ENCODE results near the gene OR9Q1. TPM values are rescaled to one million over a fixed set of nuclear protein-coding genes. Genes with fewer than 3 reads are reported as not detected.
"Not testable (repeated sequence)": the region's sequence is repeated elsewhere in the genome, so short reads cannot be mapped to it uniquely, and the experiment has no call there.

OR9Q1 gene
- total RNA-seq, 1 experiment from 2014 or later = not detected

DNA sequence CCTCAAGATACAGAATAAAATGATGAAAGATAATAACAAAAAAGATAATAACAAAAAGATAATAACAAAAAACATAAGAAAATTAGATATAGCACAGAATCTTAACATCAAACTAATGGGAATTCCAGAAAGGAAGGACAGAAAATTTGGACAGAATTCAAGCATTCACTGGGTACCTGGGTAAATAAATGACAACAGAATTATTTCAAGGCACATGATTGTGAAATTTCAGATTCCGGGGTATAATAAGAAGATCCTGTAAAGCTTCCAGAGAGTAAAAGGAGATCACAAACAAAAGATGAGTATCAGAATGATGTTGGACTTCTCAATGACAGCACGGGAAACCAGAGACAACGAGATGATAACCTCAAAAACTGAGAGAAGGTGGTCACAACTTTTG is 42.1 kb upstream of the OR9Q1 start:
- Histone ChIP-seq H3K4me2 (ENCODE audit: low read depth, low read length, poor library complexity, severe bottlenecking) (no peak overlapping the region), H3K36me3 (ENCODE audit: insufficient read depth, low read length) (no peaks in the 10 kb centered on the region), H3K9ac (ENCODE audit: low read length) (no peak overlapping the region), H4K20me1 (ENCODE audit: insufficient read depth, low read depth, low read length) (no peaks in the 10 kb centered on the region), H2AFZ (ENCODE audit: low read length) (no peak overlapping the region), H3K9me2 (replicated peaks; ENCODE audit: insufficient read depth, low read length) (no peaks in the 10 kb centered on the region), H3K9me3 (ENCODE audit: low read length) (no peaks in the 10 kb centered on the region), H3K4me1 (ENCODE audit: low read length) (no peaks in the 10 kb centered on the region), H3K4me3 (ENCODE audit: low read length) (no peak overlapping the region), H3K27me3 (ENCODE audit: low read length) (no peaks in the 10 kb centered on the region), H3K27ac (ENCODE audit: low read length) (no peak overlapping the region), H3K79me2 (ENCODE audit: low read length) (no peaks in the 10 kb centered on the region)
- DNase-seq = no peak

DNA sequence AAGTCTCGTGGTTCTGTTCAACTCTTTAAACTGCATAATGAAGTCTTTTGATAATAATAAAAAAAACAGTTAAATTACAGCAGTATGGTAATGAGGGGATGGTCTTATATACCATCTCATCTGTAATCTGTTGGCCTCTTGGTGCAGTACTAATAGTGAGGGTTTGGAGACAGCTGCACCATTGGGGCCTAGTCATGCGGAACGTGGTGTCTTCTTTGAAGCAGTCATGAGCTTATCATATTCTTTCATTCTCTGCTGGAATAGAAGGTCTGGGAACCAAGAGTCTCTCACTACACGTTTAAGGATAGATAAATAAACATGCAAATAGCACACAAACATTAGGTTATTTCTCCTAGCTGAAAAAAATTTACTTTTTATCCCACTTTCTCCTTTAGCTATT is 40.9 kb upstream of the OR9Q1 start:
- no peak overlapping the region for H3K4me3 ChIP-seq (ENCODE audit: low read length)
- no peak overlapping the region for H3K4me2 ChIP-seq (ENCODE audit: low read depth, low read length, poor library complexity, severe bottlenecking)
- no peaks in the 10 kb centered on the region for H3K9me3 ChIP-seq (ENCODE audit: low read length)
- H3K9me2 ChIP-seq (replicated peaks; ENCODE audit: insufficient read depth, low read length) = no peaks in the 10 kb centered on the region
- H4K20me1 ChIP-seq (ENCODE audit: insufficient read depth, low read depth, low read length) = no peaks in the 10 kb centered on the region
- no peaks in the 10 kb centered on the region for H3K4me1 ChIP-seq (ENCODE audit: low read length)
- DNase-seq = no peak
- no peaks in the 10 kb centered on the region for H3K27me3 ChIP-seq (ENCODE audit: low read length)
- no peaks in the 10 kb centered on the region for H3K79me2 ChIP-seq (ENCODE audit: low read length)
- H3K27ac ChIP-seq (ENCODE audit: low read length) = no peak overlapping the region
- H3K36me3 ChIP-seq (ENCODE audit: insufficient read depth, low read length) = no peaks in the 10 kb centered on the region
- no peak overlapping the region for H2AFZ ChIP-seq (ENCODE audit: low read length)
- H3K9ac ChIP-seq (ENCODE audit: low read length) = no peak overlapping the region

DNA sequence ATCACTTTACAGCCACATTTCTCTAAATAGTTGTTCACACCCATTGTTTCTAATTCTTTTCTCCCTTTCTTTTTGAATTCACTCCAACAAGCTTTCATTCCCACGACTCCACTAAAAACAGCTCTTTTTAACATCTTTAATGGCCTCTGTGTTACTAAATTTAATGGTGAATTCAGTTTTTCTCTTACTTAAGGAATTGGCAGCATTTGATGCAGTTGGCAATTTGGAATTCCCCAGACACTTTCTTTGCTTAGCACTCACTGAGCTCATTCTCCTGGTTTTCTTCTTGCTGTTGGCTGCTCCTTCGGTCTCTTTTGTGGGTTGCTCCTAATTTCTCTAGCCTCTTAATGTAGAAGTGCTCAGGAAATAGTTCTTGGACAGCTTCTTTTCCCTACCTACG is 40.5 kb upstream of the OR9Q1 start:
- DNase-seq = no peak
- H3K4me2 ChIP-seq (ENCODE audit: low read depth, low read length, poor library complexity, severe bottlenecking) = no peak overlapping the region
- H4K20me1 ChIP-seq (ENCODE audit: insufficient read depth, low read depth, low read length) = no peaks in the 10 kb centered on the region
- no peak overlapping the region for H3K27ac ChIP-seq (ENCODE audit: low read length)
- H3K79me2 ChIP-seq (ENCODE audit: low read length) = no peaks in the 10 kb centered on the region
- no peaks in the 10 kb centered on the region for H3K9me3 ChIP-seq (ENCODE audit: low read length)
- no peak overlapping the region for H3K9ac ChIP-seq (ENCODE audit: low read length)
- H2AFZ ChIP-seq (ENCODE audit: low read length) = no peak overlapping the region
- H3K36me3 ChIP-seq (ENCODE audit: insufficient read depth, low read length) = no peaks in the 10 kb centered on the region
- H3K4me1 ChIP-seq (ENCODE audit: low read length) = no peaks in the 10 kb centered on the region
- no peaks in the 10 kb centered on the region for H3K27me3 ChIP-seq (ENCODE audit: low read length)
- H3K4me3 ChIP-seq (ENCODE audit: low read length) = no peak overlapping the region
- no peaks in the 10 kb centered on the region for H3K9me2 ChIP-seq (replicated peaks; ENCODE audit: insufficient read depth, low read length)

DNA sequence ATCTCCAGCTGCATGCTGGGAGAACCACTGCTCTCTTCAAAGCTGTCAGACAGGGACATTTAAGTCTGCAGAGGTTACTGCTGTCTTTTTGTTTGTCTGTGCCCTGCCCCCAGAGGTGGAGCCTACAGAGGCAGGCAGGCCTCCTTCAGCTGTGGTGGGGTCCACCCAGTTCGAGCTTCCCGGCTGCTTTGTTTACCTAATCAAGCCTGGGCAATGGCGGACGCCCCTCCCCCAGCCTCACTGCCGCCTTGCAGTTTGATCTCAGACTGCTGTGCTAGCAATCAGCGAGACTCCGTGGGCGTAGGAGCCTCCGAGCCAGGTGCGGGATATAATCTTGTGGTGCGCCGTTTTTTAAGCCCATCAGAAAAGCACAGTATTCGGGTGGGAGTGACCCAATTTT is 24.2 kb upstream of the OR9Q1 start:
- not testable (repeated sequence) for H3K4me2 ChIP-seq (ENCODE audit: low read depth, low read length, poor library complexity, severe bottlenecking); H3K9ac ChIP-seq (ENCODE audit: low read length); H3K36me3 ChIP-seq (ENCODE audit: insufficient read depth, low read length); H4K20me1 ChIP-seq (ENCODE audit: insufficient read depth, low read depth, low read length); DNase-seq; H3K4me3 ChIP-seq (ENCODE audit: low read length); H2AFZ ChIP-seq (ENCODE audit: low read length); H3K9me2 ChIP-seq (replicated peaks; ENCODE audit: insufficient read depth, low read length); H3K27me3 ChIP-seq (ENCODE audit: low read length); H3K4me1 ChIP-seq (ENCODE audit: low read length); H3K27ac ChIP-seq (ENCODE audit: low read length); H3K9me3 ChIP-seq (ENCODE audit: low read length); H3K79me2 ChIP-seq (ENCODE audit: low read length)

DNA sequence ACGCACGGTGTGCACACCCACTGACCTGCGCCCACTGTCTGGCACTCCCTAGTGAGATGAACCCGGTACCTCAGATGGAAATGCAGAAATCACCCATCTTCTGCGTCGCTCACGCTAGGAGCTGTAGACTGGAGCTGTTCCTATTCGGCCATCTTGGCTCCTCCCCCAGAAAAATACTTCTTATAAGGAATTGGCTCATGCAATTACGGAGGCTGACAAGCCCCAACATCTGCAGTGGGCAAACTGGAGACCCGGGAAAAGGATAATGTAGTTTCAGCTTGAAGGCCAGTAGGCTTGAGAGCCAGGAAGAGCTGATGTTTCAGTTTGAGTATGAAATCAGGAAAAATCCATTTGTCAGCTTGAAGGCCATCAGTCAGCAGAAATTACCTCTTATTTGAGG is 23.7 kb upstream of the OR9Q1 start:
- not testable (repeated sequence) for H3K4me3 ChIP-seq (ENCODE audit: low read length); H3K9ac ChIP-seq (ENCODE audit: low read length); H3K9me3 ChIP-seq (ENCODE audit: low read length); H3K4me2 ChIP-seq (ENCODE audit: low read depth, low read length, poor library complexity, severe bottlenecking); H3K36me3 ChIP-seq (ENCODE audit: insufficient read depth, low read length); H3K27ac ChIP-seq (ENCODE audit: low read length); H3K79me2 ChIP-seq (ENCODE audit: low read length); H2AFZ ChIP-seq (ENCODE audit: low read length); H3K27me3 ChIP-seq (ENCODE audit: low read length); H3K4me1 ChIP-seq (ENCODE audit: low read length); H4K20me1 ChIP-seq (ENCODE audit: insufficient read depth, low read depth, low read length); DNase-seq; H3K9me2 ChIP-seq (replicated peaks; ENCODE audit: insufficient read depth, low read length)

DNA sequence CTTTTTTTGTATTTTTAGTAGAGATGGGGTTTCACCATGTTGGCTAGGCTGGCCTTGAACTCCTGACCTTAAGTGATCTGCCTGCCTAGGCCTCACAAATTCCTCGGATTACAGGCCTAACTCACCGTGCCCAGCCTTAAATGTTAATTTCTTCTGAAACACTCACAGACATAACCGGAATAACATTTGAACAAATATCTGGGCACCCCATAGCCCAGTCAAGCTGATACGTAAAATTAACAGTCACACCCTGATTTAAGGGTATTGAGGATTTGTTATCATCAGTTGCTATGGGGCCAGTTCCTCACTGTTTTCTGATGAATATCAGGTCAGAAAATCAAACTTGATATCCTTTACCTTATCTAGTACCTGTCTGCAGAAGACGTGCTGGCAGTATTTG is 23.0 kb upstream of the OR9Q1 start:
- no peak for DNase-seq
- Histone ChIP-seq H3K79me2 (ENCODE audit: low read length) (no peaks in the 10 kb centered on the region), H3K4me2 (ENCODE audit: low read depth, low read length, poor library complexity, severe bottlenecking) (no peak overlapping the region), H3K36me3 (ENCODE audit: insufficient read depth, low read length) (no peaks in the 10 kb centered on the region), H4K20me1 (ENCODE audit: insufficient read depth, low read depth, low read length) (no peaks in the 10 kb centered on the region), H3K4me1 (ENCODE audit: low read length) (no peaks in the 10 kb centered on the region), H3K27ac (ENCODE audit: low read length) (no peak overlapping the region), H3K9ac (ENCODE audit: low read length) (no peak overlapping the region), H3K27me3 (ENCODE audit: low read length) (no peaks in the 10 kb centered on the region), H3K9me3 (ENCODE audit: low read length) (no peaks in the 10 kb centered on the region), H3K4me3 (ENCODE audit: low read length) (no peak overlapping the region), H3K9me2 (replicated peaks; ENCODE audit: insufficient read depth, low read length) (no peaks in the 10 kb centered on the region), H2AFZ (ENCODE audit: low read length) (no peak overlapping the region)

DNA sequence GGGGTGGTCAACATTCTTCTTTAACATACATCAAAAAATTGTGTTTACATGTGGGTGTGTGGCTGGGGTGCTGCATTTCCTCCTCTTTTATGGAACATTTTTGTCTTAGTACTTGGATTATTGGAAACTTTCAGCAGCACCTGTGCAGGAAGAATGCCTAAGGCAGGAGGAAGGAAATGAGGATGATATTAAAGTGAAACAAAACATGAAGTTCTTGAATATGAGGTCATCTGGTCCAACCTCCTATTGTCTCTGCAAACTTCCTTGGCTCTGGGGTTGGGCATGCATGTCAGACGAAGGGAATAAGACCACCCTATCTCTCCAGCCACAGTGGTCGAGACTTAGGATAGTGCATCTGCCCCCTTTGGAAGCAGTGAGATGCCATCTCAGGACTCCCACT is 20.6 kb upstream of the OR9Q1 start:
- Histone ChIP-seq H3K9me2 (replicated peaks; ENCODE audit: insufficient read depth, low read length) (no peaks in the 10 kb centered on the region), H3K4me2 (ENCODE audit: low read depth, low read length, poor library complexity, severe bottlenecking) (no peak overlapping the region), H3K9me3 (ENCODE audit: low read length) (no peaks in the 10 kb centered on the region), H2AFZ (ENCODE audit: low read length) (no peak overlapping the region), H3K4me1 (ENCODE audit: low read length) (no peaks in the 10 kb centered on the region), H4K20me1 (ENCODE audit: insufficient read depth, low read depth, low read length) (no peaks in the 10 kb centered on the region), H3K27me3 (ENCODE audit: low read length) (no peaks in the 10 kb centered on the region), H3K4me3 (ENCODE audit: low read length) (no peak overlapping the region), H3K36me3 (ENCODE audit: insufficient read depth, low read length) (no peaks in the 10 kb centered on the region), H3K9ac (ENCODE audit: low read length) (no peak overlapping the region), H3K79me2 (ENCODE audit: low read length) (no peaks in the 10 kb centered on the region), H3K27ac (ENCODE audit: low read length) (no peak overlapping the region)
- DNase-seq = no peak

DNA sequence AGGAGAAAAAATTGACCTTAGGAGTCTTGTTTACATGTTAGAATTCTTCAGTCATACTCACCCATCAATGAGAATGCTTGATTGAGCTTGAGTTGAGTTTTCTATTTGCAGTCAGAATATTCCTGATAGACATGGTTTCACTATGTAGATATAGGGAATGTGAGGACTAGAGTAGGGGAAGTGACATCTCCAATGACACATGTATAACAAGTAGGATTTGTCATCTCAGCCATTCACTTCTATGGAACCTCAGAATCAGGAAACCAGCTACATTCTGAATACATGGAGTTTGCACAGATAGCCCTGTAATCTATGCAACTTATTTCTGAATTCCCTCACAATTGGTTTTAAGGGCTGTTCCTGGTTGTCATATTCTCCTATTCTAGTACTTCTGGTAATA is 20.1 kb upstream of the OR9Q1 start:
- Histone ChIP-seq H3K9me2 (replicated peaks; ENCODE audit: insufficient read depth, low read length) (no peaks in the 10 kb centered on the region), H3K9me3 (ENCODE audit: low read length) (no peaks in the 10 kb centered on the region), H3K27me3 (ENCODE audit: low read length) (no peaks in the 10 kb centered on the region), H3K4me3 (ENCODE audit: low read length) (no peak overlapping the region), H3K4me2 (ENCODE audit: low read depth, low read length, poor library complexity, severe bottlenecking) (no peak overlapping the region), H4K20me1 (ENCODE audit: insufficient read depth, low read depth, low read length) (no peaks in the 10 kb centered on the region), H3K79me2 (ENCODE audit: low read length) (no peaks in the 10 kb centered on the region), H2AFZ (ENCODE audit: low read length) (no peak overlapping the region), H3K27ac (ENCODE audit: low read length) (no peak overlapping the region), H3K9ac (ENCODE audit: low read length) (no peak overlapping the region), H3K4me1 (ENCODE audit: low read length) (no peaks in the 10 kb centered on the region), H3K36me3 (ENCODE audit: insufficient read depth, low read length) (no peaks in the 10 kb centered on the region)
- DNase-seq = no peak

DNA sequence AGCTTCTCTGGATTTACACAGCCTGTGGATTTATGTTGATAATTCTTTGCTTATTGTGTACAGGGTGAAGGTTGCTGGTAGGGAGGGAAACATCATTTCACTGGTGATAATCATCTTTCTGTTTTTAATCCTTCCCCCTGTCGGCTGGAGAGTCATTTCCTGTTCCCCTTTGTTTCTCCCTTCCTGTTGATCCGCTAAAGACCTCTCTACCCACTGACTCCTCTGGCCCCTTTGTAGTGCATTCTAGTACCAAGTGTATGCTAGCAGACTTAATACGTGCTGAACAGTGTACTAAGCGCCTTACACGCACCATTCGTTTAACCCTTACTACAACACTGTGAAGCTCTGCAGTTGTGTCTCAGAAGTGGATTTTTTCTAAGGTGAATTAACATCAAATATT is 19.0 kb upstream of the OR9Q1 start:
- no peak for DNase-seq
- no peak overlapping the region for H2AFZ ChIP-seq (ENCODE audit: low read length)
- no peak overlapping the region for H3K4me3 ChIP-seq (ENCODE audit: low read length)
- no peaks in the 10 kb centered on the region for H3K4me1 ChIP-seq (ENCODE audit: low read length)
- no peaks in the 10 kb centered on the region for H3K79me2 ChIP-seq (ENCODE audit: low read length)
- no peaks in the 10 kb centered on the region for H3K9me3 ChIP-seq (ENCODE audit: low read length)
- H3K9ac ChIP-seq (ENCODE audit: low read length) = no peak overlapping the region
- no peaks in the 10 kb centered on the region for H3K36me3 ChIP-seq (ENCODE audit: insufficient read depth, low read length)
- no peaks in the 10 kb centered on the region for H3K9me2 ChIP-seq (replicated peaks; ENCODE audit: insufficient read depth, low read length)
- H3K27me3 ChIP-seq (ENCODE audit: low read length) = no peaks in the 10 kb centered on the region
- H3K4me2 ChIP-seq (ENCODE audit: low read depth, low read length, poor library complexity, severe bottlenecking) = no peak overlapping the region
- H3K27ac ChIP-seq (ENCODE audit: low read length) = no peak overlapping the region
- H4K20me1 ChIP-seq (ENCODE audit: insufficient read depth, low read depth, low read length) = no peaks in the 10 kb centered on the region

All from Karpas-422 (cell line).